Hematopoietic multipotent progenitor cell treated with erythropoietin and hydrocortisone succinate and interleukin-3 and kit ligand, for 8 days (in vitro differentiated cells): ENCODE data around the gene NEGR1.

ENCODE experiments used
- DNase-seq: peaks from one replicate; pipeline ENCODE4 v3.0.0-alpha.2; 2015

NEGR1 gene

GRCh38 chr1:71667216-71667615 lies 615.1 kb downstream of the NEGR1 start:
- DNase-seq: peak; percentile 5

DNA sequence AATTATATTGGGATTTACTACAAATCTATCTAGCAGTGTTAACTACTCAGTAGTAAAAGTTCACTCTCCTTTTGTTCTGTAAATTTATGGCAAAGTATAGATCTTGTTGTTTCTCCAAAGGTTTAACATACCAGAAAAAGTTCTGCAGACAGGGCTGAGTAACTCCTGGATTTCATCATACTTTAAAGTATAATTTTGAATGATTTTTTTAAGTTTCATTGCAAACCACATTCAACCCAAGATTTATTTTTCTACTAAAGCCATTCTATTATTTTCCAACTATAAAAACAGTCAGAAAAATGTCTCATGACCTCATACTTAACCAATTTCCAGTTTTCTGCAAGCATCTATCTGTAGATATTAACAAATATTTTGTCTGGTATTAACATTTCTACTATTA lies 615.7 kb downstream of the NEGR1 start:
- DNase-seq: no peak

GRCh38 chr1:71660411-71660810 lies 621.9 kb downstream of the NEGR1 start:
- DNase-seq: no peak

DNA sequence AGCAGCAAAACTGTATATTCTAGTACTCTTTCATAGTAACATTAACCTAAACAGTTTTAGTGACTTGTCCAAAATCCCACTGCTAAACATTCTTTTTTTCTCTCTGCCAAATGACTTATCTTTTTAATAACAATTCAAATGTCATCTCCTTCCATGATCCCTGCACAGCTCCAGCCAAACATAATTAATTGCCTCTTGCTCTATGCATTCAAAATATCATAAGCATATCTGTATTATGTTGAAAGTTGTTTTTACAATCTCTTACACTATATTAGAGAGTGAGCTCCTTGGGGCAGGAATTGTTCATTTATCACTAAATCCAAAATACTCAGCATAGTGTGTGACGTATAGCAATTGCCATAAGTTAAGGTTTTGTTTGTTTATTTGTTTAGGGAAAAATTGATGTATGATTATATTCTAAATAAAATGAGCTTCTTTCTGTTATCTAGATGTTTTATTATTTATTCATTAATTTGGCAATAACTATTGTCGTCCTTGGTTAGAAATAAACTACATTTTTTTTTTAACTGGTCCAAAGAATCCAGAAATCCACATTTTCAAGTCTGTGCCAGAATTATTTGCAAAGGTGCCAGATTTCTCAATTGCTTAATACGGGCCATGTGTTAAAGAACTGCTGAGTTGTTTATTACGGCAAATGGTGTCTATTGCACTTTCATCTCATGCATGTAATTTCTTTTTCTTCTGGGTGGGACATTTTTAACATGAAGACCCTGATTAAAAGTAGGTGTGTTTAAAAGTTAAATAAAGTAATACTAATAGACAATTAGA lies 624.3 kb downstream of the NEGR1 start:
- no peak for DNase-seq

- DNase-seq: no peak
Observed at GRCh38 chr1:71656902-71657301, 625.4 kb downstream of the NEGR1 start.

DNA sequence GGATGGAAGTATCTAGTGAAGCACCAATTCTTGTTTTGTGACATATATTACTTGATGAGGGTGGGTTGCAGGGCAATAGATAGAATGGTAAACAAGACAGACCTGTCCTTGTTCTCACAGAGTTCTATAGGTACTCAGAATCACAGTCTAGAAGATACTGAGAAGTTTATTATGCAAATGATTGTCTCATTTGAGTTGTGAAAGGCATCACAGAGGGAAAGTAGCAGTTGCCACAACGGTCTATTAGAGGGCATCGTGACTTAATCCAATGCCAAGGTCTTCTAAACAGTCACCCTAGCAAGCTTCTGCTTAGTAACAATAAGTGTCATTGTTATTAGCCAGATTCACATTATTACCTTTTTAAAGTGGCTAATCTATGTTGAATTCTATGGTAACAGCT lies 626.7 kb downstream of the NEGR1 start:
- DNase-seq: no peak

DNA sequence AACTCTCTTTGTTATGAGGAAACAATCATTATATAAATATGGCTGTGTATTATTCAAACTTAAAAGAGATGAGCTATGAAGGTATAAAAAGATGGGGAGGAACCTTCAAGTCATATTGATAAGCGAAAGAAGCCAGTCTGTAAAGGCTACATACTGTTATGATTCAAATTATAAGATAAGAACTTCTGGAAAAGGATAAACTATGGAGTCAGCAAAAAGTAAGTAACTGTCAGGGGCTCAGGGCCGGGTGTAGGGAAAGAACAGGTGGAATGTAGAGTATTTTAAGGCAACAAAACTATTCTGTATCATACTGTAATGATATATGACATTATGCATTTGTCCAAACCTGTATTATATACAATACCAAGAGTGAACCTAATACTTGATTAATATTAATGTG lies 628.4 kb downstream of the NEGR1 start:
- no peak for DNase-seq

- no peak for DNase-seq
Observed at GRCh38 chr1:71651214-71651613, 631.1 kb downstream of the NEGR1 start.

GRCh38 chr1:71650119-71650518 lies 632.2 kb downstream of the NEGR1 start:
- DNase-seq: no peak

DNA sequence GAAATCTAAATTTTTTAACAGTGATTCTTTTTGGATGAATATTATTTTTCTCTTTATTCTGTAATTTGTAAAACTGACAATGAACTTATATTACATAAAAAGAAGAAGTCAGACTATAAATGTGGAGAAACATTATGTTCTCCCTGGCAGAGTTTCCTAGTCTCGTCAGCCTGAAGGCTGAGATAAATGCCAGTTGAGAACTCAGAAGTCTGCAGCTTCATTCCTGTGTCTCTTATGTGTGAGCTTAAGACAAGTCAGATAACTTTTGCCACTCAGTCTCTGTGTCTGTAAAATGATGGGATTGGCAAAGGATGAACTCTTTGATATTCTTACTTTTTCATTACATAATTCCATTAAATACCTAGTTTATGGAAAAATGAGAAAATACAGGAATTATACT lies 632.7 kb downstream of the NEGR1 start:
- DNase-seq: no peak

- DNase-seq: no peak
Observed at GRCh38 chr1:71647513-71648300, 634.6 kb downstream of the NEGR1 start.

GRCh38 chr1:71645015-71645414 lies 637.3 kb downstream of the NEGR1 start:
- no peak for DNase-seq

GRCh38 chr1:71641903-71642302 lies 640.4 kb downstream of the NEGR1 start:
- no peak for DNase-seq

GRCh38 chr1:71640998-71641397 lies 641.3 kb downstream of the NEGR1 start:
- no peak for DNase-seq

DNA sequence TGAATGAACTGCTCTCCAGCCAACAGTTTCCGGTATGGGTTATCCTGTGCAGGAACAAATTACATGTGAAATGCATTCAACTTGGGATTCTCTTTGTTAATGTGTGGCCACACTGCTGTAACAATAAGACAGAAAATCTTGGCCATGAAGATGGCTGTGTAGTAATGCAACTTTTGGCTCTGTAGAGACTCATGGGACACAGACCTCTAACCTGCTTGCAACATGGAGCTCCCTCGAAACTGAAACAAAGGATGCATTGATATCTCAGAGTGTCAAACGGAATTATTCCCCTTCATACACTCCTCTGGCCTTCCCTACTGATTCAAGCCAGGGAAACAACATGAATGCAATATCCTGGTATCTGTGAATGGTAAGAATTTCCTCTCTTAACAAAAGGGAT lies 642.2 kb downstream of the NEGR1 start:
- no peak for DNase-seq

- DNase-seq: no peak
Observed at GRCh38 chr1:71638081-71638766, 644.1 kb downstream of the NEGR1 start.

DNA sequence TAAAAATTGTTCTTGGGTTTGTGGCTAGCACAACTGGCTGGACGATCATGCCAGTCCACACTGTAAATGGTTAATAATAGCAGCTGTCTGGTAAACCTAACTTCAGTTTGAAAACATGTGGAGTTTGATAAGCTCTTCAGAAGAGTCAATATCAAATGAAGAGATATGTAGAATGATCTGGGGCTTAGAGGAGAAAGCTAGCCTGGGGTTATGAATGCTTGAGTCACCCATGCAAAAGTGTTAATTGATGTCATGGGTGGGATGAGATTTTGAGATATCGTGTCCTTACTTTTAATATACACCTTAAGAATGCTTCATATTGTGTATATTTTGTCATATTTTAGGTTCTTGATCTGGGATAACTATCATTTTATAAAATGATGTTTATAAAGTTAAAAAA lies 646.8 kb downstream of the NEGR1 start:
- DNase-seq: no peak

DNA sequence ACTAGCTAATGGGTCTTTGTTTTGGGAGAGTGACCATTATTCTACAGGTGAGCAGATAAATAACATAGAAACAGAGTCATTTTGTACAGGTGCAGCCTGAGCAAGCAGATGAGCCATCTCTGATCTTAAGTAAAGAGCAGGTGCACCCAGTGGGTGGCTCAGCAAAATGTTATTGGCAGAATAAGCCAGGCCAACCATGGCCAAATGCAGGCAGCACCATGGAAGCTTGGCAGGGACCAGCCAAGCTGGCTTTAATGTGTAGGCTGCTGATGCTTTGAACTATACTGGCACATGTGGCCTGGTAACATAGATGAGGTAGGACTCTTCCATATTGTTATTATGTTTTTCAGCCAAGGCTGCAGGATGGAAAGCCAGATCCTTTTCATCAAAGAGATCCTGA lies 648.2 kb downstream of the NEGR1 start:
- DNase-seq: no peak

- DNase-seq: no peak
Observed at GRCh38 chr1:71630073-71630472, 652.3 kb downstream of the NEGR1 start.

DNA sequence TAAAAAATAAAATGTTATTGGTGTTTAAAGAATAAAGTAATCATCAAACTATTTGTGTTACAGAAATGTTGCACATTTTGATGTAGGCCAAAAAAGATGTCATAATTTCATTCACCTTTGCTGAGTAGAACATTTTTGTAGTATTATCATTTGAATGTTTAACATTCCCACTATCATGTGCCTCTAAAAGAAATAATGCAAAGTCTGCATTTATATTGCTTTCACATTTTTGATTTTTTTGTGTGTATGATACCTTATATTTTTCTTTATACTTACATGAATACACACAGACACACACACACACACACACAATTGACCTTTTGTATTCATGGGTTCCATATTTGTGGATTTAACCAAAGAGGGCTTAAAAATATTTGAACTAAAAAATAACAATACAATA lies 657.3 kb downstream of the NEGR1 start:
- no peak for DNase-seq

GRCh38 chr1:71623888-71624287 lies 658.5 kb downstream of the NEGR1 start:
- no peak for DNase-seq

DNA sequence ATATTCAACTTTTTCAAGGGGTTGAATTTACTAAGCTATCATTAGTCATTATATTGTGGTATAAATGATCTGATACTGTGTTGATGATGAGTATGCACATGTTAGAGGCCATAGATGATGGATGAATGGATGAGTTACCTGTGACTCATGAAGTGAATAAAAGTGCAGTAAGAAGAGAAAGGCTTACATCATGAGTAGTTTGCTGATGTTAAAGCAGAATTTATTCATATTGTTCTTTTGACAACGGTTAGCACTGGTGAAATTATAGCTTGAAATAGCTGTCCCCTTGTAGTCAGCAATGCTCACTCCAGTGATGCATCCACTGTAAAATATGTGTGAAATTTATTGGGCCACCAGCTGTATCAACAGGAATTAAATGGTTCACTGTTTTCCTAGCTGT lies 660.6 kb downstream of the NEGR1 start:
- no peak for DNase-seq

GRCh38 chr1:71618766-71619530 lies 663.4 kb downstream of the NEGR1 start:
- no peak for DNase-seq
